ENCODE results near the gene ICA1. TPM values are rescaled to one million over a fixed set of nuclear protein-coding genes. Genes with fewer than 3 reads are reported as not detected.

Gene ICA1
- total and polyA plus RNA-seq, 2 of the 4 experiments (the other 2 are of a cell fraction): not detected

DNA sequence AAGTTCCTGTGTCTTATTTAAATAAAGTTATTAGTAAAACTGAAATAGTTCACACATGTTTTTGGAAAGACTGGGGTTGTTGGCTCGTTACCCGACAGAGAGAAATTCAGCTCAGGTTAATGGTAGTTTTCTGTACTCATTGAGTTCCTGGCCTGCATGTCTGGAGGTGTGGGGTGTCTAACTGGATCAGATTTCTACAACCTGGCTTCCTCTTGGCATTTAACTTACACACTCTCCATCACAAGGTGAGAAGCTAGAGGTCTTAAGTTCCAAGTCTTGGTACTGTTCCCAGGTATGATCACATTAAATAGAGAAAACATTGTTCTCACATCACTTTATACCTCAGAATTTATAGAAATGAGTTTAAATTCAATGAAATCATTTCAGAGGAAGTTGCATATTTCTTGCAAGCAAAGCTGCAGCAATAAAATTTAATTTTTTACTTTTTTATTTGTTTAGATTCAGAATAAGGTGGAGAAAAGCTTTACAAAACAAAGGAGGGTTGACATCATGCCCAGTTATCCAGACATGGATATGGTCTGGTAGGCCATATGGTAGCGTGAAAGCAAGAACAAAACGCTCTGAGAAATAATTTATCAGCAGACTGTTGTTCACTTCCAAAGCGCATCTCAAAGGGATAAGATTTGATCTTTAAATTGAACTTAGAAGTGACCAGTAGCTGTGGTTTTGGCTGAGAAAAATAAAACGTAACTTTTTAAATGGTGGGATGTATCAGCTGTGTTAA is 172.8 kb downstream of the ICA1 start:
- Histone ChIP-seq H3K9ac (ENCODE audit: low read depth, low read length) (no peak overlapping the region), H3K79me1 (ENCODE audit: low read depth in 1 of 2, low read length in 2 of 2) (no peaks in the 10 kb centered on the region), H2AFZ (replicated peaks; ENCODE audit: low read length, poor library complexity) (no peak overlapping the region), H2AK5ac (ENCODE audit: low read depth, low read length) (no peak overlapping the region), H3K23ac (ENCODE audit: low read depth, low read length) (no peak overlapping the region), H3K4me3 (ENCODE audit: insufficient read depth, low read depth, low read length) (no peak overlapping the region), H3K4me2 (ENCODE audit: low read depth, low read length) (no peak overlapping the region), H4K91ac (ENCODE audit: insufficient read depth, low read depth, low read length) (no peak overlapping the region), H3K14ac (replicated peaks; ENCODE audit: low read depth, low read length) (no peak overlapping the region), H3K4me1 (ENCODE audit: control insufficient read depth, insufficient read depth, low read length) (no peaks in the 10 kb centered on the region), H4K8ac (ENCODE audit: low read depth in 2 of 2, low read length in 2 of 2) (no peak overlapping the region), H2BK5ac (ENCODE audit: low read depth, low read length, poor library complexity, severe bottlenecking) (no peak overlapping the region), H3K18ac (ENCODE audit: low read depth, low read length) (no peak overlapping the region), H3K27me3 (ENCODE audit: control insufficient read depth, insufficient read depth, low read length) (no peaks in the 10 kb centered on the region), H2BK20ac (ENCODE audit: low read depth, low read length) (no peak overlapping the region), H2BK120ac (ENCODE audit: low read depth, low read length) (no peak overlapping the region), H3K27ac (ENCODE audit: insufficient read depth, low read length) (no peak overlapping the region), H3K56ac (ENCODE audit: extremely low read depth, insufficient read depth, low read length) (no peak overlapping the region), H3K9me3 (ENCODE audit: control insufficient read depth, insufficient read depth, low read length) (no peaks in the 10 kb centered on the region), H4K20me1 (ENCODE audit: insufficient read depth, low read length) (no peaks in the 10 kb centered on the region), H3K36me3 (ENCODE audit: control insufficient read depth, insufficient read depth, low read length) (peaks cover 6% of the 10 kb centered on the region; the same call in 1 of the 2 replicates), H3K4ac (ENCODE audit: low read depth, low read length) (no peak overlapping the region), H4K5ac (ENCODE audit: low read depth, low read length) (no peak overlapping the region), H2BK15ac (ENCODE audit: low read depth, low read length) (no peak overlapping the region), H2AK9ac (replicated peaks; ENCODE audit: low read depth, low read length, poor library complexity) (no peak overlapping the region), H3K9me1 (ENCODE audit: insufficient read depth, low read length) (no peaks in the 10 kb centered on the region)
- ChIA-PET CTCF (interaction anchor here (0.6 kb wide), 1 partner anchor 21 kb away, joined by 3 read pairs; no protein-coding TSS in a partner anchor), POLR2A (ENCODE audit: unreplicated experiment) (no interaction called here)
- DNase-seq (no peak), ATAC-seq (ENCODE audit: low read depth) (no peak)
- in situ Hi-C loops (cut with MboI; ENCODE audit: low sequenced_read_pairs): no loop called here
- intact Hi-C loops (cut with micrococcal nuclease): no loop called here
- WGBS, 2 experiments (ENCODE audit: extremely low coverage in 2 of 2, insufficient read length in 1 of 2): 100% methylated on average over 2 of the region's 6 CpGs; no CpG with 5 or more reads in 1 of the 2 experiments
- dilution Hi-C loops (cut with HindIII; ENCODE audit: low sequenced_read_pairs, unreplicated experiment): no loop called here
- BruUV-seq (replicated peaks): no TSS peak
- TF ChIP-seq MAZ (IDR thresholded peaks at IDR 0.05; ENCODE audit: borderline replicate concordance, low read depth, low read length): no peak
- TF ChIP-seq, protein P1, sequence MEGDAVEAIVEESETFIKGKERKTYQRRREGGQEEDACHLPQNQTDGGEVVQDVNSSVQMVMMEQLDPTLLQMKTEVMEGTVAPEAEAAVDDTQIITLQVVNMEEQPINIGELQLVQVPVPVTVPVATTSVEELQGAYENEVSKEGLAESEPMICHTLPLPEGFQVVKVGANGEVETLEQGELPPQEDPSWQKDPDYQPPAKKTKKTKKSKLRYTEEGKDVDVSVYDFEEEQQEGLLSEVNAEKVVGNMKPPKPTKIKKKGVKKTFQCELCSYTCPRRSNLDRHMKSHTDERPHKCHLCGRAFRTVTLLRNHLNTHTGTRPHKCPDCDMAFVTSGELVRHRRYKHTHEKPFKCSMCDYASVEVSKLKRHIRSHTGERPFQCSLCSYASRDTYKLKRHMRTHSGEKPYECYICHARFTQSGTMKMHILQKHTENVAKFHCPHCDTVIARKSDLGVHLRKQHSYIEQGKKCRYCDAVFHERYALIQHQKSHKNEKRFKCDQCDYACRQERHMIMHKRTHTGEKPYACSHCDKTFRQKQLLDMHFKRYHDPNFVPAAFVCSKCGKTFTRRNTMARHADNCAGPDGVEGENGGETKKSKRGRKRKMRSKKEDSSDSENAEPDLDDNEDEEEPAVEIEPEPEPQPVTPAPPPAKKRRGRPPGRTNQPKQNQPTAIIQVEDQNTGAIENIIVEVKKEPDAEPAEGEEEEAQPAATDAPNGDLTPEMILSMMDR (conservative IDR thresholded peaks at IDR 0.05; ENCODE audit: low read depth, low read length): no peak
- no peak for TF ChIP-seq MXI1 (IDR thresholded peaks at IDR 0.05; ENCODE audit: borderline replicate concordance, low read depth, low read length)
- TF ChIP-seq FOS (IDR thresholded peaks at IDR 0.05; ENCODE audit: low read depth, low read length): no peak
- no peak for TF ChIP-seq CEBPB (IDR thresholded peaks at IDR 0.05; ENCODE audit: low read depth, low read length)
- no peak for TF ChIP-seq NFE2L2 (IDR thresholded peaks at IDR 0.05; ENCODE audit: low read depth, low read length)
- no peak for TF ChIP-seq RAD21 (IDR thresholded peaks at IDR 0.05; ENCODE audit: low read length)
- TF ChIP-seq POLR2A (IDR thresholded peaks at IDR 0.05; ENCODE audit: low read depth, low read length): no peak
- no peak for TF ChIP-seq SMC3 (IDR thresholded peaks at IDR 0.05; ENCODE audit: low read depth, low read length)
- TF ChIP-seq, protein P2, sequence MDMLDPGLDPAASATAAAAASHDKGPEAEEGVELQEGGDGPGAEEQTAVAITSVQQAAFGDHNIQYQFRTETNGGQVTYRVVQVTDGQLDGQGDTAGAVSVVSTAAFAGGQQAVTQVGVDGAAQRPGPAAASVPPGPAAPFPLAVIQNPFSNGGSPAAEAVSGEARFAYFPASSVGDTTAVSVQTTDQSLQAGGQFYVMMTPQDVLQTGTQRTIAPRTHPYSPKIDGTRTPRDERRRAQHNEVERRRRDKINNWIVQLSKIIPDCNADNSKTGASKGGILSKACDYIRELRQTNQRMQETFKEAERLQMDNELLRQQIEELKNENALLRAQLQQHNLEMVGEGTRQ (IDR thresholded peaks at IDR 0.05; ENCODE audit: low read depth, low read length): no peak
- TF ChIP-seq RFX5 (IDR thresholded peaks at IDR 0.05; ENCODE audit: low read depth, low read length): no peak
- TF ChIP-seq, protein P3, sequence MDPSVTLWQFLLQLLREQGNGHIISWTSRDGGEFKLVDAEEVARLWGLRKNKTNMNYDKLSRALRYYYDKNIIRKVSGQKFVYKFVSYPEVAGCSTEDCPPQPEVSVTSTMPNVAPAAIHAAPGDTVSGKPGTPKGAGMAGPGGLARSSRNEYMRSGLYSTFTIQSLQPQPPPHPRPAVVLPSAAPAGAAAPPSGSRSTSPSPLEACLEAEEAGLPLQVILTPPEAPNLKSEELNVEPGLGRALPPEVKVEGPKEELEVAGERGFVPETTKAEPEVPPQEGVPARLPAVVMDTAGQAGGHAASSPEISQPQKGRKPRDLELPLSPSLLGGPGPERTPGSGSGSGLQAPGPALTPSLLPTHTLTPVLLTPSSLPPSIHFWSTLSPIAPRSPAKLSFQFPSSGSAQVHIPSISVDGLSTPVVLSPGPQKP (IDR thresholded peaks at IDR 0.05; ENCODE audit: borderline replicate concordance, low read depth, low read length): no peak
- no peak for TF ChIP-seq RCOR1 (IDR thresholded peaks at IDR 0.05; ENCODE audit: insufficient replicate concordance, low read length)

All from IMR-90 (cell line).